SK-N-DZ (cell line): Measurements from ENCODE around the gene MRRF.

ENCODE experiments used
- DNase-seq: peaks from one replicate; pipeline ENCODE4 v3.0.0-alpha.2; 2015; ENCODE audit warnings: low spot score
- small RNA-seq, 2 experiments: library from RNA; depleted of rRNA; stranded (forward); fragments of <200 nt; gene quantifications; one replicate each; pipeline ENCODE3, GENCODE V24; 2014

The MRRF gene

DNA sequence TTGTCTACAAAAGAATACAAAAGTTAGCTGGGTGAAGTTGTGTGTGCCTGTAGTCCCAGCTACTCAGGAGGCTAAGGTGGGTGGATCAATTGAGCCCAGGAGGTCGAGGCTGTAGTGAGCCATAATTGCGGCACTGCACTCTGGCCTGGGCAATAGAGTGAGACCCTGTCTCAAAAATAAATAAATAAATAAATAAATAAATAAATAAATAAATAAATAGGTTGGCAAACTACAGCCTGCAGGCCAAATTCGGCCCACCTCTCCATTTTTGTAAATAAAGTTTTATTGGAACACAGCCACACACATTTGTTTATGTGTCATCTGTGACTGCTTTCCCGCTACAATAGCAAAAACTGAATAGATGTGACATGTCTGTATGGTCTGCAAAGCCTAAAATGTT, 115.6 kb downstream of the MRRF start:
- no peak for DNase-seq

Small RNA genes within 50 kb of the gene (small RNA-seq; reads per million reads assigned to genes)
- 0 reads per million in 2 experiments for gene AL162424.1
